ENCODE measurements around the gene SAMD14. TPM values are rescaled to one million over a fixed set of nuclear protein-coding genes. Genes with fewer than 3 reads are reported as not detected.

The SAMD14 gene
- total RNA-seq, 1 experiment from 2014 or later, result 5.9 TPM

- CTCF ChIA-PET, result interaction anchor here (1.0 kb wide), 1 partner anchor 9 kb away, joined by 3 read pairs; no protein-coding TSS in a partner anchor
- Mint-ChIP-seq H3K4me3 (no peak overlapping the region), H3K27me3 (ENCODE audit: low read depth) (no peaks in the 10 kb centered on the region), H3K36me3 (peaks cover 20% of the 10 kb centered on the region), H3K4me1 (peaks cover 5% of the 10 kb centered on the region), H3K9me3 (peaks cover 5% of the 10 kb centered on the region), H3K27ac (no peak overlapping the region)
- TF ChIP-seq KAT7 (CRISPR knock-in tag; IDR thresholded peaks at IDR 0.05; ENCODE audit: borderline replicate concordance) (no peak), AR (CRISPR knock-in tag; IDR thresholded peaks at IDR 0.05) (no peak), ELF4 (CRISPR knock-in tag; IDR thresholded peaks at IDR 0.05; ENCODE audit: low read depth) (no peak), ARID4B (CRISPR knock-in tag; IDR thresholded peaks at IDR 0.05; ENCODE audit: borderline replicate concordance) (no peak), NR2C2 (CRISPR knock-in tag; IDR thresholded peaks at IDR 0.05) (no peak), NFATC4 (CRISPR knock-in tag; IDR thresholded peaks at IDR 0.05) (no peak), USF2 (CRISPR knock-in tag; IDR thresholded peaks at IDR 0.05) (no peak), GABPB1 (CRISPR knock-in tag; IDR thresholded peaks at IDR 0.05) (no peak), MLX (CRISPR knock-in tag; IDR thresholded peaks at IDR 0.05) (no peak), OVOL2 (CRISPR knock-in tag; IDR thresholded peaks at IDR 0.05; ENCODE audit: borderline replicate concordance) (no peak), GRHL2 (CRISPR knock-in tag; IDR thresholded peaks at IDR 0.05; ENCODE audit: insufficient replicate concordance, severe bottlenecking) (no peak), ZNF671 (CRISPR knock-in tag; IDR thresholded peaks at IDR 0.05) (no peak), ATF2 (CRISPR knock-in tag; IDR thresholded peaks at IDR 0.05; ENCODE audit: borderline replicate concordance, low read depth) (no peak), NR1H2 (CRISPR knock-in tag; IDR thresholded peaks at IDR 0.05) (no peak), ZNF512 (CRISPR knock-in tag; IDR thresholded peaks at IDR 0.05; ENCODE audit: borderline replicate concordance) (no peak), FOXK1 (CRISPR knock-in tag; IDR thresholded peaks at IDR 0.05) (no peak), ZNF263 (CRISPR knock-in tag; IDR thresholded peaks at IDR 0.05; ENCODE audit: low read depth) (no peak)
- DNase-seq (ENCODE audit: low spot score) (no peak), ATAC-seq (no peak)
- POLR2A ChIA-PET, result no interaction called here
These were observed 58.9 kb downstream of the SAMD14 start for GRCh38 chr17:50070908-50071680.

All from WTC11 (cell line).